B cell (primary cell): ENCODE measurements around the gene CEACAM16. TPM values are rescaled to one million over a fixed set of nuclear protein-coding genes. Genes with fewer than 3 reads are reported as not detected.

ENCODE experiments used
- ATAC-seq: fragments of 200-7000 bp; cut with Tn5 transposase; one replicate; pipeline ENCODE4 v1.10.0; 2021; ENCODE audit warnings: low read depth, mild to moderate bottlenecking, moderate number of reproducible peaks, moderate library complexity
- CTCF ChIA-PET: fragments of 350-600 bp; sonication (Branson Sonifier 250); formaldehyde crosslinking; loops from one replicate; lab custom pipeline; 2021; ENCODE audit warnings: antibody characterized with exemption, inconsistent platforms; lab: Charles Lee
- POLR2A ChIA-PET: fragments of 350-600 bp; sonication (Branson Sonifier 250); formaldehyde crosslinking; loops from one replicate; lab custom pipeline; 2021; ENCODE audit warnings: antibody characterized with exemption; lab: Charles Lee
- DNase-seq: peaks from one replicate; pipeline ENCODE4 v3.0.0; 2013
- H2AFZ ChIP-seq: 2 replicates; pipeline ENCODE4 v1.6.1; 2012; ENCODE audit warnings: mild to moderate bottlenecking, low read depth, low read length; ENCODE audit not compliant: insufficient read depth, poor library complexity, severe bottlenecking
- H3K27ac ChIP-seq, 2 donors: 1 replicate in 1 of 2; 2 replicates in 1 of 2; pipeline ENCODE4 v1.5.1; 2012 to 2013; ENCODE audit warnings: low read length in 2 of 2, mild to moderate bottlenecking in 2 of 2, moderate library complexity in 1 of 2
- H3K27me3 ChIP-seq, 4 experiments: fragments of 200-600 bp in 1 of 4; sonication (generic) in 1 of 4; replicated peaks in 1 of 4; 1 replicate in 2 of 4; 2 replicates in 2 of 4; pipeline versions ENCODE4 v1.6.1 to v1.7.0; 2013 to 2016; ENCODE audit warnings: low read length in 3 of 4, mild to moderate bottlenecking in 2 of 4, mixed read lengths in 1 of 4, moderate library complexity in 1 of 4; ENCODE audit not compliant: insufficient read depth in 4 of 4, control insufficient read depth in 3 of 4; ENCODE audit errors: control extremely low read depth in 1 of 4
- H3K36me3 ChIP-seq, 2 experiments: replicated peaks in 1 of 2; 1 replicate in 1 of 2; 2 replicates in 1 of 2; pipeline versions ENCODE4 v1.6.1 to v1.7.1; 2013; ENCODE audit warnings: low read length in 1 of 2; ENCODE audit not compliant: insufficient read depth in 2 of 2, control insufficient read depth in 1 of 2; ENCODE audit errors: control extremely low read depth in 1 of 2, extremely low read depth in 1 of 2
- H3K4me1 ChIP-seq, 2 donors: fragments of 200-600 bp in 1 of 2; sonication (generic) in 1 of 2; 1 replicate in 1 of 2; 2 replicates in 1 of 2; pipeline versions ENCODE4 v1.5.1 to v1.6.1; 2013 to 2017; ENCODE audit warnings: low read length in 2 of 2; ENCODE audit not compliant: control insufficient read depth in 2 of 2, insufficient read depth in 2 of 2
- H3K4me2 ChIP-seq: replicated peaks from 2 replicates; pipeline ENCODE3; 2012; ENCODE audit warnings: mild to moderate bottlenecking, low read depth, low read length; ENCODE audit not compliant: poor library complexity, severe bottlenecking
- H3K4me3 ChIP-seq, 5 experiments: fragments of 200-600 bp in 1 of 5; sonication (generic) in 1 of 5; 1 replicate in 3 of 5; 2 replicates in 2 of 5; pipeline versions ENCODE4 v1.5.1 to v1.7.0; 2011 to 2016; ENCODE audit warnings: low read length in 4 of 5, mild to moderate bottlenecking in 4 of 5, low read depth in 2 of 5, control low read depth in 1 of 5, moderate library complexity in 1 of 5; ENCODE audit not compliant: insufficient read depth in 1 of 5; ENCODE audit errors: control extremely low read depth in 1 of 5, extremely low read depth in 1 of 5
- H3K79me2 ChIP-seq: fragments of 200-600 bp; sonication (generic); one replicate; pipeline ENCODE4 v1.6.0; 2016; ENCODE audit warnings: low read length; ENCODE audit not compliant: control insufficient read depth, insufficient read depth
- H3K9ac ChIP-seq: fragments of 200-600 bp; sonication (generic); 2 replicates; pipeline ENCODE4 v1.6.1; 2017; ENCODE audit warnings: mild to moderate bottlenecking, low read length, moderate library complexity
- H3K9me3 ChIP-seq, 3 donors: one replicate each; pipeline versions ENCODE4 v1.6.1 to v1.7.1; 2013; ENCODE audit warnings: low read length in 2 of 3; ENCODE audit not compliant: control insufficient read depth in 2 of 3, insufficient read depth in 1 of 3; ENCODE audit errors: control extremely low read depth in 1 of 3
- H4K20me1 ChIP-seq: 2 replicates; pipeline ENCODE4 v1.6.0; 2012; ENCODE audit warnings: mild to moderate bottlenecking, low read length; ENCODE audit not compliant: insufficient read depth, control insufficient read depth, poor library complexity, severe bottlenecking
- H3K27ac Mint-ChIP-seq: one replicate; pipeline ENCODE4 v1.8.0; 2021; ENCODE audit warnings: mixed read lengths
- H3K27me3 Mint-ChIP-seq: one replicate; pipeline ENCODE4 v1.8.0; 2021; ENCODE audit warnings: mixed read lengths
- H3K4me1 Mint-ChIP-seq: one replicate; pipeline ENCODE4 v1.8.0; 2021; ENCODE audit warnings: mixed read lengths
- H3K4me3 Mint-ChIP-seq: one replicate; pipeline ENCODE4 v1.8.0; 2021; ENCODE audit warnings: mixed read lengths
- H3K9me3 Mint-ChIP-seq: one replicate; pipeline ENCODE4 v1.8.0; 2022; ENCODE audit warnings: mixed read lengths; ENCODE audit not compliant: insufficient read depth
- EZH2 ChIP-seq: IDR thresholded peaks from 2 replicates; pipeline ENCODE4 v1.6.1; 2012; ENCODE audit warnings: borderline replicate concordance, low read depth, mild to moderate bottlenecking, moderate library complexity, low read length; ENCODE audit not compliant: insufficient read depth, poor library complexity, severe bottlenecking
- WGBS: methylation state at CpG from one replicate; pipeline ENCODE4 v1.1.5; 2013; ENCODE audit warnings: missing lambda C conversion rate; ENCODE audit not compliant: insufficient coverage; 5-methylcytosine and 5-hydroxymethylcytosine counted together
- intact Hi-C: fragments of 100-400 bp; cut with micrococcal nuclease; formaldehyde crosslinking; loops from one replicate; pipeline ENCODE4 v1.10.0; 2022
- polyA plus RNA-seq: library from polyadenylated mRNA; depleted of rRNA; stranded (reverse); fragments of >200 nt; gene quantifications from 2 replicates; pipeline ENCODE4 v1.2.3, GENCODE V29; 2012
- total RNA-seq, 2 donors: library from RNA; stranded (reverse); fragments of 120-200 nt in 1 of 2; gene quantifications; 1 replicate in 1 of 2; 2 replicates in 1 of 2; pipeline versions ENCODE4 v1.2.3 to v1.2.4, GENCODE V29; 2013 to 2022
- TF ChIP-seq, protein P1 (sequence below): fragments of 200-600 bp; IDR thresholded peaks from one replicate; pipeline ENCODE4 v1.8.0; 2022; ENCODE audit warnings: antibody characterized with exemption, mild to moderate bottlenecking

CEACAM16 gene
- total and polyA plus RNA-seq, 2 donors (not counting 1 experiment from before 2014, with no cell fraction given), result not detected

DNA sequence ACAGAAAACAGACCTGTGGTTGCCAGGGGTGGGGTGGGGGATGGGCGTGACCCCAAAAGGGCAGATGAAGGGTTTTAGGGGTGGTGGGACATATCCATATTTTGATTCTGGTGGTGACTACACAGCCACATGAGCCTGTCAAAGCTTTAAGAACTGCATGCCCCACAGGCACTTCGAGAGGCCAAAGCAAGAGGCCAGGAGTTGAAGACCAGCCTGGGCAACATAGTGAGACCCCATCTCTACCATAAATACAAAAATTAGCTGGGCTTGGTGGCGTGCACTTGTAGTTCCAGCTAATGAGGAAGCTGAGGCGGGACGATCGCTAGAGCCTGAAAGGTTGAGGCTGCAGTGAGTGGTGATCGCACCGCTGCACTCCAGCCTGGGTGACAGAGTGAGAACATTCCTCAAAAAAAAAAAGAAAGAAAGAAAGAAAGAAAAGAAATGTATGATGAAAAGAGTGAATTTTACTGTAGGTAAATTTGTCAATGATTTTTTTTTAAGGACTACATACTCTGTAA is 30.6 kb downstream of the CEACAM16 start:
- ChIA-PET CTCF (interaction anchor here (0.9 to 11.7 kb wide), 6 partner anchors 13 to 53 kb away, joined by 3 to 591 read pairs (median 4); partner anchors contain the start of gene CBLC), POLR2A (interaction anchor here (0.8 to 1.0 kb wide), 2 partner anchors 11 to 41 kb away, joined by 3 to 8 read pairs; no protein-coding TSS in a partner anchor)
- H3K4me1 Mint-ChIP-seq, result peaks cover 29% of the 10 kb centered on the region
- Histone ChIP-seq H4K20me1 (no peaks in the 10 kb centered on the region), H3K27ac (no peak overlapping the region), H3K36me3 (no peaks in the 10 kb centered on the region), H3K4me2 (peak overlapping the region; percentile 26), H3K9me3 (no peaks in the 10 kb centered on the region), H3K9ac (no peak overlapping the region), H3K27me3 (no peaks in the 10 kb centered on the region), H3K4me1 (peaks cover 20 to 40% of the 10 kb centered on the region in 2 donors), H3K4me3 (no peak overlapping the region), H2AFZ (no peak overlapping the region), H3K79me2 (no peaks in the 10 kb centered on the region)
- WGBS, result 79% methylated on average over 2 of the region's 8 CpGs
- TF ChIP-seq EZH2, result no peak
- TF ChIP-seq, protein P1, sequence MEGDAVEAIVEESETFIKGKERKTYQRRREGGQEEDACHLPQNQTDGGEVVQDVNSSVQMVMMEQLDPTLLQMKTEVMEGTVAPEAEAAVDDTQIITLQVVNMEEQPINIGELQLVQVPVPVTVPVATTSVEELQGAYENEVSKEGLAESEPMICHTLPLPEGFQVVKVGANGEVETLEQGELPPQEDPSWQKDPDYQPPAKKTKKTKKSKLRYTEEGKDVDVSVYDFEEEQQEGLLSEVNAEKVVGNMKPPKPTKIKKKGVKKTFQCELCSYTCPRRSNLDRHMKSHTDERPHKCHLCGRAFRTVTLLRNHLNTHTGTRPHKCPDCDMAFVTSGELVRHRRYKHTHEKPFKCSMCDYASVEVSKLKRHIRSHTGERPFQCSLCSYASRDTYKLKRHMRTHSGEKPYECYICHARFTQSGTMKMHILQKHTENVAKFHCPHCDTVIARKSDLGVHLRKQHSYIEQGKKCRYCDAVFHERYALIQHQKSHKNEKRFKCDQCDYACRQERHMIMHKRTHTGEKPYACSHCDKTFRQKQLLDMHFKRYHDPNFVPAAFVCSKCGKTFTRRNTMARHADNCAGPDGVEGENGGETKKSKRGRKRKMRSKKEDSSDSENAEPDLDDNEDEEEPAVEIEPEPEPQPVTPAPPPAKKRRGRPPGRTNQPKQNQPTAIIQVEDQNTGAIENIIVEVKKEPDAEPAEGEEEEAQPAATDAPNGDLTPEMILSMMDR, result no peak
- no peak for ATAC-seq
- intact Hi-C loops, result loop anchor here (10.0 kb wide), 1 partner anchor 115 kb away; the partner anchor contains the start of gene NECTIN2
- peak; percentile 60 for DNase-seq
- H3K4me3 Mint-ChIP-seq, result no peak overlapping the region
- H3K27me3 Mint-ChIP-seq, result no peaks in the 10 kb centered on the region
- no peak overlapping the region for H3K27ac Mint-ChIP-seq
- H3K9me3 Mint-ChIP-seq, result no peaks in the 10 kb centered on the region

DNA sequence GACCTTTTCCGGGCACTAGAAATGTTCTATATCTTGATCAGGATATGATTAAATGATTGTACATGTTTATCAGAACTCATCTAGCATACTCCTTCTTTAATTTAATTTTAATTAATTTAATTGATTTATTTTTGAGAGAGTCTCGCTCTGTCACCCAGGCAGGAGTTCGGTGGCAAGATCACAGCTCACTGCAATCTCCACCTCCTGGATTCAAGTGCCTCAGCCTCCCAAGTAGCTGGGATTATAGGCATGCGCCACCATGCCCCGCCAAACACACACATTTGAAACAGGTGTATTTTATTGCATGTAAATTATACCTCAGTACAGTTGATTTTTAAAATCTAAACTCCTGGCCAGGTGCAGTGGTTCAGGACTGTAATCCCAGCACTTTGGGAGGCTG is 32.1 kb downstream of the CEACAM16 start:
- CTCF ChIA-PET, result interaction anchor here (0.7 to 0.8 kb wide), 2 partner anchors 40 to 115 kb away, joined by 3 read pairs; no protein-coding TSS in a partner anchor
- WGBS, result 100% methylated on average over 1 of the region's 5 CpGs

More for the DNA sequence above, 32.1 kb downstream of the CEACAM16 start:
- H3K27me3 ChIP-seq, result no peaks in the 10 kb centered on the region
- ATAC-seq (no peak), DNase-seq (no peak)
- H3K79me2 ChIP-seq, result no peaks in the 10 kb centered on the region
- no peaks in the 10 kb centered on the region for H3K9me3 ChIP-seq
- POLR2A ChIA-PET, result no interaction called here
- Mint-ChIP-seq H3K4me3 (no peak overlapping the region), H3K27me3 (no peaks in the 10 kb centered on the region), H3K27ac (no peak overlapping the region), H3K4me1 (peaks cover 22% of the 10 kb centered on the region), H3K9me3 (no peaks in the 10 kb centered on the region)
- H2AFZ ChIP-seq, result no peak overlapping the region
- no peak overlapping the region for H3K27ac ChIP-seq
- no peak overlapping the region for H3K4me3 ChIP-seq
- no peaks in the 10 kb centered on the region for H3K36me3 ChIP-seq
- no peak for TF ChIP-seq EZH2
- TF ChIP-seq, protein P1, result no peak
- intact Hi-C loops, result no loop called here
- H3K9ac ChIP-seq, result no peak overlapping the region
- no peak overlapping the region for H3K4me2 ChIP-seq
- no peaks in the 10 kb centered on the region for H4K20me1 ChIP-seq
- peaks cover 19 to 27% of the 10 kb centered on the region in 2 donors for H3K4me1 ChIP-seq
